ENCODE measurements around the gene MT4. TPM values are rescaled to one million over a fixed set of nuclear protein-coding genes. Genes with fewer than 3 reads are reported as not detected.

The MT4 gene
- total and polyA plus RNA-seq, 9 donors, result not detected

GRCh38 chr16:56532714-56533113, 32.2 kb upstream of the MT4 start:
- Histone ChIP-seq H3K9me3 (no peaks in the 10 kb centered on the region), H3K27ac (no peak overlapping the region), H3K4me1 (ENCODE audit: insufficient read depth) (no peaks in the 10 kb centered on the region), H3K27me3 (no peaks in the 10 kb centered on the region), H3K4me3 (no peak overlapping the region), H3K36me3 (no peaks in the 10 kb centered on the region)
- TF ChIP-seq EP300 (IDR thresholded peaks at IDR 0.05) (no peak), CTCF (IDR thresholded peaks at IDR 0.05) (no peak), POLR2A (IDR thresholded peaks at IDR 0.05) (no peak)
- 75 to 84% (median 78%) methylated on average over 4 of the region's 4 CpGs for WGBS, 3 donors
- no peak for DNase-seq
- intact Hi-C loops (cut with DNase I), result no loop called here

- intact Hi-C loops (cut with DNase I), result no loop called here
- Histone ChIP-seq H3K27ac (no peak overlapping the region), H3K27me3 (no peaks in the 10 kb centered on the region), H3K9me3 (no peaks in the 10 kb centered on the region), H3K36me3 (no peaks in the 10 kb centered on the region), H3K4me3 (no peak overlapping the region), H3K4me1 (ENCODE audit: insufficient read depth) (peaks cover 3% of the 10 kb centered on the region)
- DNase-seq, result no peak
- TF ChIP-seq CTCF (IDR thresholded peaks at IDR 0.05), result no peak
- no peak for TF ChIP-seq POLR2A (IDR thresholded peaks at IDR 0.05)
- no peak for TF ChIP-seq EP300 (IDR thresholded peaks at IDR 0.05)
- 88 to 90% (median 88%) methylated on average over 8 of the region's 8 CpGs for WGBS, 3 donors
Measured at GRCh38 chr16:56534847-56535383, 30.0 kb upstream of the MT4 start.

- no peak overlapping the region for H3K4me3 ChIP-seq
- DNase-seq, result no peak
- no peaks in the 10 kb centered on the region for H3K27me3 ChIP-seq
- no peak overlapping the region for H3K27ac ChIP-seq
- peaks cover 3% of the 10 kb centered on the region for H3K4me1 ChIP-seq (ENCODE audit: insufficient read depth)
- no peaks in the 10 kb centered on the region for H3K36me3 ChIP-seq
- no peak for TF ChIP-seq EP300 (IDR thresholded peaks at IDR 0.05)
- no peak for TF ChIP-seq CTCF (IDR thresholded peaks at IDR 0.05)
- TF ChIP-seq POLR2A (IDR thresholded peaks at IDR 0.05), result no peak
- peaks cover 0 to 3% of the 10 kb centered on the region in 2 donors for H3K9me3 ChIP-seq
- WGBS, 3 donors, result 93 to 96% (median 93%) methylated on average over 7 of the region's 7 CpGs
- intact Hi-C loops (cut with DNase I), result no loop called here
Measured at GRCh38 chr16:56538331-56538730, 26.5 kb upstream of the MT4 start.

GRCh38 chr16:56539656-56540055, 25.2 kb upstream of the MT4 start:
- Histone ChIP-seq H3K9me3 (peaks cover 0 to 3% of the 10 kb centered on the region in 2 donors), H3K4me1 (ENCODE audit: insufficient read depth) (peaks cover 3% of the 10 kb centered on the region), H3K27ac (peak overlapping the region; percentile 42 to 72), H3K27me3 (no peaks in the 10 kb centered on the region), H3K4me3 (no peak overlapping the region), H3K36me3 (no peaks in the 10 kb centered on the region)
- DNase-seq, result peak in 4 of 5 donors; percentile 35 to 59 (median 45)
- TF ChIP-seq CTCF (IDR thresholded peaks at IDR 0.05), result no peak
- TF ChIP-seq EP300 (IDR thresholded peaks at IDR 0.05), result no peak
- no peak for TF ChIP-seq POLR2A (IDR thresholded peaks at IDR 0.05)
- 4 to 12% (median 12%) methylated on average over 4 of the region's 4 CpGs for WGBS, 3 donors
- intact Hi-C loops (cut with DNase I), result no loop called here

All from ovary (tissue), 9 donors.